GM18520 (cell line): Measurements from ENCODE around the gene RNPS1.
"Not testable (repeated sequence)": the region's sequence is repeated elsewhere in the genome, so short reads cannot be mapped to it uniquely, and the experiment has no call there.

Experiments used
- ATAC-seq: cut with Tn5 transposase; IDR thresholded peaks from one replicate; pipeline ENCODE4 v1.9.1; 2021; ENCODE audit not compliant: unreplicated experiment

Gene RNPS1

DNA sequence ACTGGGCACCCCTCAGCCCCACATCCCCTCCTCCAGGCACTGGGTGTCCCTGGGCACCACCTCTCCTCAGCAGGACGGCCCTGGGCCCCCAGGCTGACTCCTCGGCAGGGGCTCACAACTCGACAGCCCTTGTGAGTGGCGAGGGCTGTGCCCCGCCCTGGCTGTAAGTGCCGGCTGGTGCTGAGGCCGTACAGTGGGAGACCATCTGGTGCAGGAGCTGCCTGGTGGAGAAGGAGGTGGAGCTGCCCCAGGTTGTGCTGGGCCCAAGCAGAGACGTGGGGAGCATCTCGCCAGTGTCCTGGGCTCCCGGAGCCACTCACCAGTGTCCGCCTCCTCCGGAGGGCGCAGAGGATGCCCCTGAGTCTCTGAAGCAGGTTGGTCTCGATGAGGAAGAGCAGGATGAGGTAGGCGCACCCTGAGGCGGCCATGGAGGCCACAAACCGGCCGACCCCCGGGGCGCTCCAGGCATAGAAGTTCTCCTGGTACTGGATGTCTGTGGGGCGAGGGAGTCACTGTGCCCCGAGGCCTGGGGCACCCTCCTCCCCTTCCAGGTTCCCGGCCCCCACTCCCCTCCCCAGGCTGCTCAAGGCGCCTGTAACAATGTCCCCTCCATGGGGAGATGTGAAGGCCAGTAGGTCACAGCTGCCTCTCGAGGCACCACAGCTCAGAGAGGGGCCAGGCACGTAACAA lies 15.1 kb upstream of the RNPS1 start:
- no peak for ATAC-seq

DNA sequence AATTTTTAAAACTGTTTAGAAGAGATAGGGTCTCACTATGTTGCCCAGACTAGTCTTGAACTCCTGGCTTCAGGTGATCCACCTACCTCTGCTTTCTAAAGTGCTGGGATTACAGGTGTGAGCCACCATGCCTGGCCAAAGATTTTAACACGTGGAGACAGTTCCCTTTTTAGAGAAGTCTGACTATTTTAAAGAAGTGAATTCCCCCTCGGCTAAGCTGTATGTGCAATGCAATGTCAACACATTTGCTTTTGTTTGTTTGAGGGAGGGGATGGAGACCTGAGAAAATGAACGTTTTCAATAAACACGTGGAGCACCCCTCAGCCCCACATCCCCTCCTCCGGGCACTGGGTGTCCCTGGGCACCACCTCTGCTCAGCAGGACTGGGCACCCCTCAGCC lies 14.3 kb upstream of the RNPS1 start:
- no peak for ATAC-seq

DNA sequence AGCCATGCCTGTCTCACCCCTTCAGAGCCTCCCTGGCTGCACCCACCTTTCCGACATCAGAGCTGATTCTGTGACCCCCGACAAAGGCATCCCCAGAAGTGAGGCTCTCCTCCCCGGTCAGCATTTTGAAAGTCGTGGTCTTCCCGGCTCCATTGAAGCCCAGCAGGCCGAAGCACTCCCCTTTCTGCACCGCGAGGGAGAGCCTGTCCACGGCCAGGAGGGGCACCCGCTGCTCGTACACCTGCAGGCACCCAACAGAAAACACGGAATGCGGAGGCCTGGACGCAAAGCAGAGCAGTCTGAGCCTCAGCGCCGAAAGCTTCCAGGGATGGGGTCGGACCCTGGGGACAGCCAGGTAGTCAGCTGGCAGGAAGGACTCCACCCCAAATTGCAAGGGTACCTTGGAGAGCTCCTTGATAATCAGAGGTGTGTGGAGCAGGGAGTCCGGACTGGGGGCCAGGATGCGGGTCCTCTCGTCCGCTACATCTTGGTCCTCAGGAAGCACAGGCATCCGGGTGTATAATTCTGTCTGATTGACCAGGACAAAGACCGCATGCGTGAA lies 13.1 kb upstream of the RNPS1 start:
- no peak for ATAC-seq

DNA sequence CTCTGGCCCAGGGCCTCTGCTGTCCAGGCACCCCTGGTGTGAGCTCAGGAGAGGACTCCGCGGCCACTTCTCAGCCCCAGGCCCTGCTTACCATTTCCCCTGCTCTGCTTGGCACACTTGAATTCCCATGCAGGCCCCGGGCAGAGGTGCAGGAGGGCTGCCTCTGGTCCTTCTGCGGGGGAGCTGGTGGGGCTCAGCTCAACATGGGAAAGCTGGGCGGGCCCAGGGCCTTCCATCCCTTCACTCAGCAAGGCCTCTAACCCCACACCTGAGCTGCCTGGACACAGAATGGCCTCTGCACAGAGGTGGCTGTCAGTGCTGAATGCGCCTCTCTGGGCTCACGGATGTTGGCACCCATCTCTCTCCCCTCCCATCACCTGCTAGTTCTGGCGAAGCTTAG lies 12.5 kb upstream of the RNPS1 start:
- ATAC-seq = no peak

DNA sequence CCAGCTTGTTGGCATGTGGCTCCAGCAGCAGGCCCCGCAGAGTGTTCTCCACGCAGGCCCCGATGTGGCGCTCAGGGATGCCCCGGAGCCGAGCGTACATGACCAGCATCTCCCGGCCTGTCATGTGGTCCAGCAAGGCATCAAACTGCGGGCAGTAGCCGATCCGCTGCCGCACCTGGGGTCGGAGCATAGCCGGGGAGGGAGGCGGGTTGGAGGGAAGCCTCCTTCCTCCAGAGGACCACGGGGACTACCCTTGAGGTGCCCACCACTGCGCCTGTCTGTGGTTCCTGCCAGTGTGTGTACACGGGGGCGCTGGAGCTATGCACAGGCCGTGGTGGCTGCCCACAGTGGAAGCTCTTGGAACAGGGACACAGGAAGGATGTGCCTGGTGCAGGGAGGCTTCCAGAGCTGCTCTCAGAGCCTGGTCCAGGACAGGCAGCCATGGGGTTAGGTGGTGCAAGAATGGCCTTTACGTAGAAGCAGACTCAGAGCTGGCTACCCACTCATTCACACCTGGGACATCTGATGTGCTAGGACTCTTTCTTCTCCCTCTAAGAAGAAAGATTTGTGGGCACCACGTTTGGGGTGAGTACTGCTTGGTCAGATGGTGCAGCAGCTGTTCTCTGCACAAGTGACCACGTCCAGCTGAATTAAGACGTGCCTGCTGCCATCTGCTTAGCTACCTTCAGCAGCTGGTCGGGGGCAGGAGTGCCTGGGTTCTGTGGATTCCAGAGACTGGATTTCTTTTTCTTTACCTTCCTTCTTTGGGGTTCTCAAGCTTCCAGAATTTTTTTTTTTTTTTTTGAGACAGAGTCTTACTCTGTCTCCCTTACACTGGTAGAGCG lies 11.3 kb upstream of the RNPS1 start:
- ATAC-seq = no peak

DNA sequence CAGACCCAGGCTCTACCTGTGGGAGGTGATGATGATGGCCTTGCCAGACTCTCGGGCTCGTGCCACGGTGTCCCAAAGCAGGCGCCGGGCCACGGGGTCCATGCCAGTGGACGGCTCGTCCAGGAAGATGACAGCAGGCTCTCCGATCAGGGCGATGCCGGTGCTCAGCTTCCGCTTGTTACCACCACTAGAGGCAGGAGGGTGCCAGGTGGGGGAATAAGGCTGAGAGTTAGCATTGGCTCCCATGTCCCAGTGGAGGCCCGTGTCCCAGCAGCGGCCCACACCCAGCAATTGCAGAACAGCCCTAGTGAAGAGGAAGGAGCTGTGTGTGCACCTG lies 10.3 kb upstream of the RNPS1 start:
- no peak for ATAC-seq

DNA sequence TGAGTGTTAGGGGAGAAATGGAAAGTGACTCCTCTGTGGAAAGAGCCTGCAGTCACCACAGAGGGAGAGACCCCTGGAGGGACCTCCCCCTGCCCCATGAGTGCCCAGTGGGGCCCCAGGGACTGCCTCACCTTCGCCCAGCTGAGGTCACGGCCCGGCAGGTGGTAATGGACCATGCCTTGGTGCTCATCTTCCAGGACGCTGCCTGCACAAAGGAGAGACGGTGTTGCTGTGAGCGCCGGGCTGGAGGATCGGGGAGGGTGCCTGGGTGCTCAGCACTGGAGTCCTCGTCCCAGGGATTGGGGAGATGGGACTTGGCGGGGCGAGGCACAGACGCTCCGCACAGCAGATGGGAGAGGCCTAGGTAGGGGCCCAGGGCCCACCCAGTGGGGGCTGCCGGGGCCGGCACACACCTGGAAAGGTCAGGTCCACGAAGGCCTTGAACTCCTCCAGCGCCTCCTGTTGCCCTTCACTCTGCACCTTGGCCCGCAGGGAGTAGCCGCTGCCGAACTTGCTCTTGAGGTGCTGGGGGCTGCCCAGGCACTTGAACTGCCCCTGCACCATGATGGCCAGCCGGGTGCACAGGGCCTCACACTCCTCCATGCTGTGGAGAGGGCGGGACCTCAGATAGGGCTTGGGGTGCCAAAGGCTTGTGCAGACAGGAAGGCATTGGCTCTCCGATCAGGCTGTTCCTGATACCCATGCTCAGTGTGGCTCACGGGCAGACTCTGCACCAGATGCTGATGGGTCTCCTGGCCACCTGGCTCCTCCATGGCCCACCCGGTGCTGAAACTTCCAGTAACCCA lies 9.7 kb upstream of the RNPS1 start:
- ATAC-seq = no peak

DNA sequence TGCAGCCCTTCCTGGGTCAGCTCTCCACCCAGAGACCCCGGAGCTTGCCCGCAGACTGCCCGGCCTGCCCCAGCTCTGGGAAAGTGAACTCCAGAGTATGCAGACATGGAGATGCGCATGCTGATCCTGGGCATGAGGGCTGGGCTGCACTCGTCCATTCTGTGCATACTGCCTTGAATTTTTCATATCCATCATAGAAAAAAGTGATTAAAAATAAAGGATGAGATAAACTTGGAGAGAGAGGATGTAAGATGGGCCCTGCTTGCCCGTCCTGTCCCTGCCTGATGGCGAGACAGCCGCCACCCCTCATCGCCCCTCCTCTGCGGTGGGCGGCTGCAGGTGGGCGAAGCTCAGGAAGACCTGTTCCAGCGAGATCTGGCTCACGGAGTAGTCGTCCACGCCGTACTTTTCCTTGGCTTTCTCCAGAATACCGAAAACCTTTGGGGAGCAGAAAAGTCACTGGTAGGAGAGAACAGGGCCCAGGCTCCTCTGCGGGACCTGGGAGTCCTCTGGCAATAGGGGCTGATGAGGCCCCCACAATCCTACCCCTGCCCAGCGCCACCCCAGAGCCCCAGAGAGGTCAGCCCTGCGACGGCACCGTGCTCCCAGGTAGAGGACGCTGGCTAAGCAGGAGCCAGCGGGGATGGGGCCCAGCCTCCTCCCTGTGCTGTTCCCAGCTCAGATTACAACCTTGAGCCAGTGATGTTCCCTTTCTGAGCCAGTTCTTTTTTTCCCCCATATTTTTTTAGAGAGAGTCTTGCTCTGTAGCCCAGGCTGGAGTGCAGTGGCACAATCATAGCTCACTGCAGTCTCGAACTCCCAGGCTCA lies 8.7 kb upstream of the RNPS1 start:
- no peak for ATAC-seq

DNA sequence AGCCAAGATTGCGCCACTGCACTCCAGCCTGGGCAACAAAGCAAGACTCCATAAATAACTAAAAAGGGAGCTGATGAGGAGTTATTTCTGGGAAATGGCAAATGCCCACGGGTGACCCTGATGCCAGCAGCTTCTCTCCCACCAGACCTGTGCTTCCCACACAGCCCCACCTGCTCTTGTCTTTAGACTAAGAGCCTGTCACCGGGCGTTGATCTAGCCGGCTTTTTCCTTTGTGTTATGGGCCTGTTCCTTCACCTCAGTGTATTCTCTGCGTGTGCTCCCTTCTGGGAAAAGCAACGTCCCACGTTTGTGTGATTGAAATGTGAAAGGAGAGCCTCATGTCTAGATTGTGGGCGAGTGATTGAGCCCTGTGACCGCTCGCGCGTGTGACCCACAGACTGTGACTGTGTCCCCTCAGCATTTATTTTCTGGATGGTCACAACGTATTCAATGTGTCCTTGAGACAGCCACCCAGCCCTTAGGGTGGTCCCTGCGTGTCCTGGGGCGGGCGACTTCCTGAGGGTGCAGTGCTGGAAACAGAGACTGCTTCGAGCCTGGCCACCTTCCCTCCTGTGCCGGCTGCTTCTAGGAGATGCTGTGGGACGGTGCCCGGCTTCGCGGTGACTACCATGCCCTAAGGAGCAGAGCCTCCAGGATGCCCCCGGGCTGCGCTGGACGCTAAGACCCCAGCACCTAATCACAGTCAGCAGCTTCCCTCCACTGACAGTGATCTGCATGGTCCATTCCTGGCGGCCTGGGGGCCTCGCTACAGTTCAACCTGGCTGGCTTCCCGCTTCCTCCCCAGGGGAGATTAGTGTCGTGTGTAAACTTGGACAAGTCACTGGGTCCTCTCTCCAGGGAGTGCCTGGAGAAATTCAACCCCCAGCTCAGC lies 7.8 kb upstream of the RNPS1 start:
- ATAC-seq = no peak

DNA sequence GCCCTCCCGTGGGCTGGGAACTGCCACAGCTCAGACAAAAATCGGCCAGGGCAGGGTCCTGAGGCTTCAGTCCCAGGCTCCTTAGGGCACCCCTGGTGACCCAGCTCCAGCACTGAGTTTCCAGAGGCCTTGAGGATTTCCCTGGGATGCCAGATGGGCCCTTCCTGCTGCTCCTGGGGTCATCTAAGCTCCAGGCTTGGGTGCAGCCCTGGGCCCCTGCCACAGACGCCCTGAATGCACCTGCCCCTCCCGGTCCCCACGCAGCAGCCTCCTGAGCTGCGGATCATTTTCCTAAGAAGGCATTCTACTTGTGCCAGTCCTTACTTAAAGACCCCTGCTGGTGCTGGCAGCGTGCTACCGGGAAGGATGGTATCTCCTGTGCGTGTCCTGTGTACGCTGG lies 6.0 kb upstream of the RNPS1 start:
- no peak for ATAC-seq

DNA sequence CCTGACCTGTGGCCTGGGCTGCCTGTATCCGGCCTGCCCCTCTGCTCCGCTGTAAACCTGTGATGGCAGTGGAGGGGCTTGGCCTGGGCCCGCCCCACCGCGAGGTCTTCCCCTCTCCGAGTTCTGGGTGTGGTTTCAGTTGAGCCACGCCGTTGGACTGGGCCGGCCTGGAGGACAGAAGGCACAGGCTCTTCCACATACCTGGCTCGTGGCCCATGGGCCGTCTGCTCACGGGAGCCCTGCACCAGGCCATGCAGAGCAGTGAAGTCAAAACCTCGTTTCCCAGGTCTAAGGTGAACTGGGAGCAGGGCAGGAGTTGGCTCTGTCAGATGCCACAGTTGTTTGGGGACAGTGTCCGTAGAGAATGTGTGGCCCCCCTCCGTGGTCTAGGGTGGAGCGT lies 5.6 kb upstream of the RNPS1 start:
- ATAC-seq = no peak

DNA sequence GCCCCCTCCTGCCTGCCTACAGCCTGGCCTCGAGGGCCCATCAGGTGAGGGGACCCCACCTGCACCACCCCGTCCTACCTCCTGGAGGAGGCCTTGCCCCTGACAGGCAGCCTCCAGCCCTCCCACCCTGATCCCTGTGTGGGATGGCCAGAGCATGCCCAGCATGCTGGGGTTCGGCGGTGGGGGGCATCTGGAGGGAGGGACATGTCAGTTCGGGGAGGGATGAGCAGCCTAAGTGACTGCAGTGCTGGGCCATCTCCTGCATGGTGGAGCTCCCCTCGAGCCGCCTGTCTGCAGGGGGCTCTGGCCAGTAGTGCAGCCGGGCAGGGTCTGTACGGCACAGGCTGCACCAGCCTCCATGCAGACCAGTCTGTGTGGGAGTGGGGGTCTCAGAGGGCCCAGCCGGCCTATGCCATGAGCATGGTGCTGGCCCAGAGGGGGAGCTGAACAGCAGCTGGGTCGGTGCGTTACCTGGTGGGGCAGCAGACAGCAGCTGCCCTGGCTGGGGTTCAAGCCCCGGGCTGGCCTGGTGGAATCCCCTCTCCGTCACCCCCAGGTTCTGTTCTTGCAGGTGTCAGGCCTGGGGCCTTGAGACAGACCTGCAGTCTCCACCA lies 4.0 kb upstream of the RNPS1 start:
- ATAC-seq = no peak

DNA sequence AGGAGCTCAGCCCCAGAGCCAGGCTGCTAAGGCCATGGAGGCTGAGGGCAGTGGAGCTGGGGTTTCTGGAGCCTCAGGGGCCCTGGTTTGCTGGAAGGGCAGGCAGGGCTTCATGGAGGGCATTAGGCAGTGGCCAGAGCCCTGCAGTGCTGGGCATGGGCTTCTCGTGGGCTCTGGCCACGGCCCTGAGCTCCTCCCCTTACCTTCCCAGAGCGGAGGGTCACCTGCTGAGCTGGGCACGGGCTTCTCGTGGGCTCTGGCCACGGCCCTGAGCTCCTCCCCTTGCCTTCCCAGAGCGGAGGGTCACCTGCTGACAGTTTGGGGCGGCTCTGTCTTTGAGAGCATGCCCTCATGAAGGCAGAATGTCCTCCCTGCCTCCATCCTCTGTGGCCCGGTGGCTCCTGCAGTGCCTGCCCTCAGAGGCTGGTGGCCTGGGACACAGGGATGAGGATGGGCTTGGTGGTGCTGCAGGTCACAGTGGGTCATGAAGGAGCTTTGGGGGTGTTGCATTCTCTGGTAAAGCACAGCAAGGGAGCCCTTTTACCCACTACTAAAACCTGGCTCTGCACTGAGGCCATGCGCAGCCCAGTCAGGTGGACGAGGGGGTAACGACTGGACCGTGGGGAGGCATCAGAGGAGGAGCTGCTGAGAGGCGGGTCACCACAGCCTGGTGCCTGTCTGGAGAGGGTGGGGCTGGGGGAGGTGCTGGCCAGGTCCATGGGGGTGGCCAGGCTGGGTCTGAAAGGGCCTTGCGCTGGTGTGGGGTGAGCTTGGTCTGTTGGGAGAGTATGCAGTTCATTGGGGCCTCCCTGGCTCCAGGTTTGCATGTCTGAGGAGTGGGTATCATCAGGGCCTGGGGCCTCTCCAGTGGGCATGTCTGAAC lies 2.9 kb upstream of the RNPS1 start:
- no peak for ATAC-seq

DNA sequence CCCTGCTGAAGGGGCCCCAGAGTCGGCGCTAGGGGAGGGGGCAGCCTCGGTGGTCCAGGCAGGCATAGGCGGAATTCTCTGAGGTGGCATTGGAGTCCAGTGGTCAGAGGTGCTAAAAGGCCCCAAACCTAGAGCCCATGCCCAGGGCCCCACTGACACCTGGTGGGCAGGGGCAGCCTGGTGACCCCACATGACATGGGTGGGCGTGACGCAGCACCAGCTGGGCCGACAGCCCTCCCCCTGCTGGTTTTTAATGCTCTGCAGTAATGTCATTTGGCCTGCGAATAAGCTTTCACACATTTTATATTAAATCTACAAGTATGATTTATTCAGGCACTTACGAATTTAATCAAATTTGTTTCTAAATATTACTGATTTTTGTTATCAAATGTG lies 2.1 kb upstream of the RNPS1 start:
- ATAC-seq = no peak

DNA sequence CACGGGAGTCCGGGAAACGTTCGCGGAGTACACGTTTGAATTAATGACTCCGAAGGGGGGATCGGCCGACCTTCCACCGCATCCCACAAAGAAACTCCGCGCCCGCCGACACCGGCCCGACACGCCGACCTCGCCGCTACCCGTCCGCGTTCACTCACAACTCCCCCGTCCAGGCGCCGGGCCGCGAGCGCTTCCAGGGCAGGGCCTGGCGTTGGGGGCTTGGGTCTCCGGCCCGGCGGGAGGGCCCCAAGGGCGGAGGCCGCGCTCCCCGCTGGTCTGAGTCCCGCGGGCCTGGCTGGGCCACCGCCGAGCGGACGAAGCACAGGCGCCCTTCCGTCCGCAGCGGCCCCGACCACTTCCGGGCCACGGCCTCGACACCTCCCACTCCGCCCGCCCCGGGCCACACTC lies 417 bp downstream of the RNPS1 start:
- ATAC-seq = peak; percentile 40

DNA sequence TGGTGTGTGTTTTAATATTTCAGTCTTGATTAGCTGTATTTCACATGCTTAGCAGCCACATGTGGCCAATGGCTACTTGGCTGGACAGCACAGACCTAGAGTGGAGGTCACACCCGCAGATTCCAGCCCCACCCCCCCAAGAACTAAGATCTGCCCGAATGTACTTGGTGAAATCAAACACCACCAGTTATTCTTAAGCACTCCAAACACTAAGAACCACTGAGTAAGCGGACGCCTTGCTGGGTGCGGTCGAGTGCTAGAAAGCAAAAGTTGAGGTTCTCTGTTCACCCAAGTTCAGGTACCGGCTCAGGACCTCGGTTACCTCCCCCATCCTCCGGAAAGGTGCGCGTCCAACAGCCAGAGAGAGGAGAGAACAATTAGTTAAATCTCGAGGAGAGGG lies 1.0 kb downstream of the RNPS1 start:
- ATAC-seq = not testable (repeated sequence)

DNA sequence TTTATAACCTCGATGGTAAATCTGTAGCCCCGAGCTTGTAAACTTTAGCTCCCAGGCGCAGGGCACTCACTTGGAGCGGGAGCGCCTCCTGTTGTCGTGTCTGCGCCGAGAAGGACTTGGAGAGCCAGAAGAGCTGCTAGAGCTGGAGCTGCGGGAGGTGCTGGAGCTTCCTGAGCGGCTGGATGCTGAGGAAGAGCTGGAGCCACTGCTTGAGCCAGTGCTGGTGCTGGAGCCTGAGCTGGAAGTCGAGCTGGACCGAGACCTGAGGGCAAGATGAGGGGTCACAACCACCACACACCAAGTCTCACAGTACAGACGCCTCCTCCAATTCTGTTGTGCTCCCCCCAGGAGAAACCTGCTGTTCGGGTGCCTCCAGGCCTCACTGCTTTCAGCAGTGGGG lies 4.9 kb downstream of the RNPS1 start:
- ATAC-seq = not testable (repeated sequence)

DNA sequence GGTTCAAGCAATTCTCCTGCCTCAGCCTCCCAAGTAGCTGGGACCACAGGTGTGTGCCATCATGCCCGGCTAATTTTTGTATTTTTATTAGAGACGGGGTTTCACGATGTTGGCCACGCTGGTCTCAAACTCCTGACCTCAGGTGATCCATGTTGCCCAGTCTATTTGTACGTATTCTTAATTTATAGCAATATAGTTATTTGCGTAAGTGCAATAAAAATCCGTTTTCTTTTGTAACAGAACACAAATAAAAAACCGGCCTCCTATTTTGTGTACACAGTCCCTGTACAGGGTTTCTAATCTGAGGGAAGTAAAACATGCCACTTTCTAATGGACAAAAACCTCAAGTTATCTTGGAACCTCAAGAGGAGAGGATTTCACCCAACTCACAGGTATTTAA lies 7.7 kb downstream of the RNPS1 start:
- ATAC-seq = no peak
